ENCODE results near the gene TIMM17B.

TIMM17B gene

DNA sequence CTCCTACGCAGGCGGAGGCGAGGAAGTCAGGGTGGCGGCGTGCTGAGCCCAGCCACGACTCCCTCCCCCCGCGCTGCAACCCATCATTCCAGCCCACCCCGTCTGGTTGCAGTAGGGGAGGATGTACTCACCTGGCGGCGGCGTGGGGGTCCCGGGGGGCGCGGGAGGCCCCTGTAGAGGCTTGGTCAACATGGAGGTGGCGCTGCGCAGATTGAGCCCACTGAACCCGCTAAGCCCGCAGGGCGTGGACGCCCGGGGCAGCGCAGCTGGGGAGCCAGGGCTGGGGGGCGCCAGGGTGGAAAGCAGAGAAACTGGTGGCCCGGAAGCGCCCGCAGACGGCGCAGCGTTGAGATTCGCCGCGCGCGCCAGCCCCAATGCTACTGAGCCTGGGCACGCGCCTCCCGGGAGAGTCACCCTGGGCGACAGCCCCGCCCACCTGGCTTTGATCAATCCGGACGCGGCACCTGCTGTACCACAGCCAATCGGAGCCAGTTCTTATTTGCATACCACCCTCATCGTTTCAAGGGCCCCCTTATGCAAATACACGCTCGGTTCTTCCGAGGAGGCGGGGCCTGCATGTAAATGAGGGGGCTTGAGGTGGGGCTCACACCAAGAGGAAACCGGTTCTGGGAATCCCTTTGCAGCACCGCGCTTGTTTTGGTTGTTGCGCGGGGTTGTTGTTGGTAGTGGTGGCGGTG is 21.2 kb upstream of the TIMM17B start, which contains the start of gene PIM2:
Gene PIM2, minus strand, starts transcription at position 382 of the 698 bp plus-strand sequence. Its CDS starts 190 bp downstream, at position 192.
- DNase-seq (ENCODE audit: extremely low read depth, low read depth), result peak; percentile 78
- H3K4me3 ChIP-seq (replicated peaks; ENCODE audit: low read depth, low read length), result peak within 1 kb of the TSS; percentile 72
- TF ChIP-seq, protein P1, sequence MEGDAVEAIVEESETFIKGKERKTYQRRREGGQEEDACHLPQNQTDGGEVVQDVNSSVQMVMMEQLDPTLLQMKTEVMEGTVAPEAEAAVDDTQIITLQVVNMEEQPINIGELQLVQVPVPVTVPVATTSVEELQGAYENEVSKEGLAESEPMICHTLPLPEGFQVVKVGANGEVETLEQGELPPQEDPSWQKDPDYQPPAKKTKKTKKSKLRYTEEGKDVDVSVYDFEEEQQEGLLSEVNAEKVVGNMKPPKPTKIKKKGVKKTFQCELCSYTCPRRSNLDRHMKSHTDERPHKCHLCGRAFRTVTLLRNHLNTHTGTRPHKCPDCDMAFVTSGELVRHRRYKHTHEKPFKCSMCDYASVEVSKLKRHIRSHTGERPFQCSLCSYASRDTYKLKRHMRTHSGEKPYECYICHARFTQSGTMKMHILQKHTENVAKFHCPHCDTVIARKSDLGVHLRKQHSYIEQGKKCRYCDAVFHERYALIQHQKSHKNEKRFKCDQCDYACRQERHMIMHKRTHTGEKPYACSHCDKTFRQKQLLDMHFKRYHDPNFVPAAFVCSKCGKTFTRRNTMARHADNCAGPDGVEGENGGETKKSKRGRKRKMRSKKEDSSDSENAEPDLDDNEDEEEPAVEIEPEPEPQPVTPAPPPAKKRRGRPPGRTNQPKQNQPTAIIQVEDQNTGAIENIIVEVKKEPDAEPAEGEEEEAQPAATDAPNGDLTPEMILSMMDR (IDR thresholded peaks at IDR 0.05; ENCODE audit: low read depth, low read length, missing control alignments), result no peak

DNA sequence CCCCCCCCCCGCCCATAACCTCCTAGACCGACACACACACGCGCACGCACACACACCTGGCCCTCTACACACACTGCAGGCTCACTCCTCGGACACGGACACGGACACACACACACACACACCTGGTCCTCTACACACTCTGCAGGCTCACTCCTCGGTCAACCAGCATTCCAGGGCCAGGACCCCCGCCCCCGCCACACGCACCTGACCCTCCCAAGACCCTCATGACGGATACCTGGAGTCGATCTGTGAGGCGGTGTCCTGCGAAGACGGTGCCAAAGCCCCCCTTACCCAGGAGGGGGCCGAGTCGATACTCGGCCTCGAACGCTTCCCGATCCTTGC is 20.7 kb upstream of the TIMM17B start:
- peak overlapping the region; percentile 72 for H3K4me3 ChIP-seq (replicated peaks; ENCODE audit: low read depth, low read length)
- TF ChIP-seq, protein P1 (IDR thresholded peaks at IDR 0.05; ENCODE audit: low read depth, low read length, missing control alignments), result no peak
- no peak for DNase-seq (ENCODE audit: extremely low read depth, low read depth)

DNA sequence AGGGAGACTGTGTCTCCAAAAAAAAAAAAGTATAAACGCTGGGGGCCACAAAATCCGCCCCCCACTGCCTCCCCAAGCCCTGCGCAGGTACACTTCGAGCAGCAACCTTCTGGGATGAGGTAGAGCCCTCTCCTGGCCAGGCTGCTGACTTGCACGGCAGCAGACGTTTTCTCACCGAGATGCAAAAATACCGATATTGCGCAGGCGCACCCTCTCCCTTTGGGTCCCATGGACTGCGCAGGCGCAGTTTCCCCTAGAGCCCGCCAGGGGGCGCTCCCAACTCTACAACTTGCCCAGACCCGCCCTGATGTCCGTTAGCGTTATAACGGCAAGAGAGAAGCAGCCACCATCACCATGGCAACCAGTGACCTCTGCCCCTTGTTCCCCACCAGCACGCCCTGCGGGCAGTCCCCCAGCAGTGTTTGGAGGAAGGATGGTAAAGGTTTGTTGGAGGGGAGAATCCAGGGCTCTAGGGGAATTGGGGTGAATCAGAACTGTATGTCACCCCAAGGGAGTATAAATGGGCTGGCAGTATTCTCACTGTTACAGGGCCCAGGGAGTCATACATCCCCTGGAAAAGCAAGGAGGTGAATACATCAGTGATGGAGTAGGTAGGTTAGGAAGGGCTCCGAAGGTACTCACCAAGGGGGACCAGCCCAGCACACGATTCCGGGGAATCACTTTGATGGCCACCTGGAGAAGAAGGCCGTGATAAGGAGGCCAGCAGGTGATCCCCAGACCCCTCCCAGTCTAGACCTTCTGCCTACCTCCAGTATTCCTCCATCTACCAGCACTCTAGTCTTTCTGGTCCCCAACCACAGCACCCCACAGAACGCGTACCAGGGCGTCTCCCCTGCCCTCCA is 19.8 kb upstream of the TIMM17B start:
- peak overlapping the region; percentile 72 for H3K4me3 ChIP-seq (replicated peaks; ENCODE audit: low read depth, low read length)
- TF ChIP-seq, protein P1 (IDR thresholded peaks at IDR 0.05; ENCODE audit: low read depth, low read length, missing control alignments), result peak; percentile 87
- peak; percentile 67 for DNase-seq (ENCODE audit: extremely low read depth, low read depth)

DNA sequence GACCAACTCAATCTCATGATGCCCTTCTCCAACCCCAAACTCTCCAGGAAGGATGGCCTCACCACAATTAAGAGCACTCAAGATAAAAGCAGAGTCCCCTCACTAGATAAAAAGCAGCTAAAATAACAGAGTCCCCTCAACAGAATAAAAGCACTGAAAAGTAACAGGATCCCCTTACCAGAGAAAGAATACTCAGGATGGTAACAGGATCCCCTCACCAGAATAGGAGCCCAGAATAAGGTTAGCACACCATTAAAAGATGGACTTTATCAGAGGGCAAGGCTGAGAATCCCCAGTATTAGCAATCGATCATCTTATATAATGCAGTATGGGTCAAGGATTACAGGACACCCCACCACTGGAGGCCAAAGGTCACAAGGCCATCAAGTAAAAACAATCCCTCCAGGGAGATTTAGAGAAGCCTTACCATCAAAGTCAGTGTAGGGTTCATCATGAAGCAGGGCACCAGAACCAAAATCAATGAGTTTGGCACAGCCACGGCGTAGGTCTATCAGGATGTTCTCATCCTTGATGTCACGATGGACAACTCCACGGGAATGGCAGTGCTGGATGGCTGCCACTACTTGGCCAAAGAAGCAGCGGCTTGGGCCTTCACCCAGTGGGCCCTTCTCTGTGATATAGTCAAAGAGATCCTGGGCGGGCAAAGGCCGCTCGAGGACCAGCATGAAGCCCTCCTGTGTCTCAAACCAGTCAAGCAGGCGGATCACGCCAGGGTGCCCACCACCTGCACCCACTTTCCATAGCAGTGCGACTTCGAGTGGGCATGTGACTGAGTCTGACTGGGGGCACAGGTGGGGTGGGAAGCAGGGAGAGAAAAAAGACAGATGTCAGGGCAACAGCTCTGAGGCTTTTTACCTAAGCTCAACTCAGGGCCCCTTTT is 17.3 kb upstream of the TIMM17B start:
- no peak for DNase-seq (ENCODE audit: extremely low read depth, low read depth)
- TF ChIP-seq, protein P1 (IDR thresholded peaks at IDR 0.05; ENCODE audit: low read depth, low read length, missing control alignments), result no peak
- no peak overlapping the region for H3K4me3 ChIP-seq (replicated peaks; ENCODE audit: low read depth, low read length)

DNA sequence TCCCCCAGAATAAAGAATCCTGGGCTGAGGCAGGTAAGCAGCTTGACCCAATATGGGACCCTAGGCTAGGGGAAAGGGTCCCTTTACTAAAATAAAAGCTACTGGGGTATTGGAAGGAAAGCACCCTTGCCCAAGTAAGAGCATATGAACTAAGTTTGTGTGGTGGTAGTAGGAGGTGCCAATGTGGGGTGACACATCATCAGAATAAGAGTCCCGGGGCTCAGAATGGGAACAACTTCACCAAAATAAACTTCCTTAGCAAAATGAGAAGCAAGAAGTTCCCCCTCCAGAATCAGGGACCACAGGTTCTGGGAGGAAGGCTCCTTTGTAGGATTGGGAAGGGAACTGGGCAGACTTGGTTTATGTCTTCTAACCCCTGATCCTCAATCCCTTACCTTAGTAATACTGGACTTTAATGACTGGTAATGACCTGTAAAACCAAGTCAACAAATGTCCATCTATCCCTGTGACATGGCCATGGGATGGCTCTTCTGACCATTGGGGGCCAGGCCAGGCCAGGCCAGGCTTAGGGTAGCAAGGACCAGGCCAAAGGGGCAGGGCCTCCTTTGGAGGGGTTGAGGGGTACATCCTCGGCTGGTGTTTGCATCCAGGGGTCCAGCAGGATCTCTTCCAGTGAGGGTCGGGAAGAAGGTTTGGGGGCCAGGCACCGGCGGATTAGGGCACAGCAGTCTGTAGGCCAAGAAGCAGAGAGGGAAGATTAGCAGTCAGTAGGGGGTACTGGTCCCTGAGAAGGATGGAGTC is 16.2 kb upstream of the TIMM17B start:
- no peak overlapping the region for H3K4me3 ChIP-seq (replicated peaks; ENCODE audit: low read depth, low read length)
- DNase-seq (ENCODE audit: extremely low read depth, low read depth), result no peak
- TF ChIP-seq, protein P1 (IDR thresholded peaks at IDR 0.05; ENCODE audit: low read depth, low read length, missing control alignments), result no peak
